Caco-2 (cell line): Measurements from ENCODE around the gene SEMA3A. TPM values are rescaled to one million over a fixed set of nuclear protein-coding genes. Genes with fewer than 3 reads are reported as not detected.

Source experiments
- BruUV-seq: library from RNA; stranded (reverse); fragments of 400-500 nt; replicated peaks from 2 replicates; lab custom pipeline; 2021; lab: Mats Ljungman, UMichigan
- CTCF ChIA-PET: fragments of 300-600 bp; sonication (Branson Sonifier 250); formaldehyde crosslinking; loops from one replicate; lab custom pipeline; 2022; ENCODE audit warnings: antibody characterized with exemption; lab: Charles Lee
- POLR2A ChIA-PET: fragments of 300-600 bp; sonication (Branson Sonifier 250); formaldehyde crosslinking; loops from one replicate; lab custom pipeline; 2022; ENCODE audit warnings: antibody characterized with exemption; lab: Charles Lee
- DNase-seq, 2 experiments: peaks; one replicate each; pipeline versions ENCODE4 v3.0.0 to v3.0.0-alpha.2; 2020 to 2022
- H3K27me3 ChIP-seq: replicated peaks from 2 replicates; pipeline ENCODE4 v1.6.0; 2011; ENCODE audit warnings: low read length; ENCODE audit not compliant: control insufficient read depth, insufficient read depth
- H3K36me3 ChIP-seq: 2 replicates; pipeline ENCODE4 v1.5.1; 2011; ENCODE audit warnings: low read length; ENCODE audit not compliant: control insufficient read depth, insufficient read depth
- H3K4me1 ChIP-seq: fragments of 250-450 bp; sonication (Bioruptor Pico); 2 replicates; pipeline ENCODE4 v1.5.1; 2020; ENCODE audit warnings: mild to moderate bottlenecking
- H3K4me3 ChIP-seq: 2 replicates; pipeline ENCODE4 v1.5.1; 2011; ENCODE audit warnings: low read depth, mild to moderate bottlenecking, control low read depth, low read length
- H3K9me3 ChIP-seq: fragments of 250-450 bp; sonication (Bioruptor Pico); 2 replicates; pipeline ENCODE4 v1.5.1; 2020; ENCODE audit warnings: mild to moderate bottlenecking, moderate library complexity
- H3K27ac Mint-ChIP-seq: one replicate; pipeline ENCODE4 v1.8.0; 2022; ENCODE audit warnings: mixed read lengths; ENCODE audit not compliant: unreplicated experiment
- H3K27me3 Mint-ChIP-seq: one replicate; pipeline ENCODE4 v1.8.0; 2022; ENCODE audit warnings: mixed read lengths; ENCODE audit not compliant: insufficient read depth, unreplicated experiment
- H3K36me3 Mint-ChIP-seq: one replicate; pipeline ENCODE4 v1.8.0; 2022; ENCODE audit warnings: mild to moderate bottlenecking, mixed read lengths; ENCODE audit not compliant: insufficient read depth, unreplicated experiment
- H3K4me1 Mint-ChIP-seq: one replicate; pipeline ENCODE4 v1.8.0; 2022; ENCODE audit warnings: low read depth, mixed read lengths; ENCODE audit not compliant: unreplicated experiment
- H3K4me3 Mint-ChIP-seq: one replicate; pipeline ENCODE4 v1.8.0; 2022; ENCODE audit warnings: mild to moderate bottlenecking, moderate library complexity, mixed read lengths; ENCODE audit not compliant: unreplicated experiment
- H3K9me3 Mint-ChIP-seq: one replicate; pipeline ENCODE4 v1.8.0; 2022; ENCODE audit warnings: mixed read lengths; ENCODE audit not compliant: unreplicated experiment
- CTCF ChIP-seq, 2 experiments: fragments of 200-600 bp in 1 of 2; IDR thresholded peaks; 1 replicate in 1 of 2; 2 replicates in 1 of 2; pipeline versions ENCODE4 v1.5.1 to v1.8.0; 2011 to 2022; ENCODE audit warnings: antibody characterized with exemption in 1 of 2, control low read depth in 1 of 2, inconsistent platforms in 1 of 2, low read depth in 1 of 2, low read length in 1 of 2, mild to moderate bottlenecking in 1 of 2, moderate library complexity in 1 of 2; ENCODE audit not compliant: insufficient read depth in 1 of 2, severe bottlenecking in 1 of 2, unreplicated experiment in 1 of 2
- intact Hi-C: fragments of 100-400 bp; cut with micrococcal nuclease; formaldehyde crosslinking; loops from one replicate; pipeline ENCODE4 v1.10.0; 2022; ENCODE audit not compliant: unreplicated experiment
- total RNA-seq: library from RNA; stranded (reverse); gene quantifications from 2 replicates; pipeline ENCODE4 v1.2.3, GENCODE V29; 2022

The SEMA3A gene
- total RNA-seq, 1 experiment from 2014 or later = 55.1 TPM

GRCh38 chr7:84111842-84112241, 82.7 kb downstream of the SEMA3A start:
- Histone ChIP-seq H3K4me1 (peaks cover 28% of the 10 kb centered on the region), H3K9me3 (no peaks in the 10 kb centered on the region), H3K27me3 (no peaks in the 10 kb centered on the region), H3K36me3 (no peaks in the 10 kb centered on the region), H3K4me3 (no peak overlapping the region)
- POLR2A ChIA-PET = no interaction called here
- H3K27ac Mint-ChIP-seq = no peak overlapping the region
- DNase-seq = no peak
- no peaks in the 10 kb centered on the region for H3K27me3 Mint-ChIP-seq
- TF ChIP-seq CTCF (IDR thresholded peaks at IDR 0.05; ENCODE audit: insufficient read depth in 1 of 2, low read depth in 1 of 2, low read length in 1 of 2, severe bottlenecking in 1 of 2, unreplicated experiment in 1 of 2) = no peak
- intact Hi-C loops = no loop called here
- BruUV-seq = no TSS peak
- no peak overlapping the region for H3K4me3 Mint-ChIP-seq
- no peaks in the 10 kb centered on the region for H3K4me1 Mint-ChIP-seq
- H3K36me3 Mint-ChIP-seq = peaks cover 33% of the 10 kb centered on the region
- CTCF ChIA-PET = no interaction called here
- H3K9me3 Mint-ChIP-seq = no peaks in the 10 kb centered on the region

DNA sequence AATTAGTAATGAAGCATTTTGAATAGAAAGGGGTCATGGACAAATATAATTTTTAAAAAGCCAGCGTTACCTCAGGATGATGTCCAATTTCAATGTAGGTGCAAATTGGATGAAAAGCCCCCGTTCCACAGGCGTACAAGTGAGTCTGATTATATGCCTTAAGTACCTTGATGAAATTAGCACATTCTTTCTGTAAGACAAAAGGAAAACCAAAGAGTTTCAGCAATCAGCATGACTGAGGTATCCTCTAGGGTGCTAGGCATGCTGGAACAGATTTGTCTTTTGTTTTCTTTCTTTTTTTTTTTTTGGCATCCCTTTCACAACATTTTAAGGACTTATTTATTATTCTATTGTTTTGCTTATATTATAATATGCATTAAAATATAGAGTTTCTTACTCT, 84.2 kb downstream of the SEMA3A start:
- DNase-seq = no peak
- Histone ChIP-seq H3K4me1 (peaks cover 40% of the 10 kb centered on the region), H3K36me3 (no peaks in the 10 kb centered on the region), H3K4me3 (no peak overlapping the region), H3K27me3 (no peaks in the 10 kb centered on the region), H3K9me3 (no peaks in the 10 kb centered on the region)
- Mint-ChIP-seq H3K4me3 (no peak overlapping the region), H3K27ac (no peak overlapping the region), H3K4me1 (no peaks in the 10 kb centered on the region), H3K27me3 (no peaks in the 10 kb centered on the region), H3K9me3 (no peaks in the 10 kb centered on the region), H3K36me3 (peaks cover 33% of the 10 kb centered on the region)
- intact Hi-C loops = no loop called here
- TF ChIP-seq CTCF (IDR thresholded peaks at IDR 0.05; ENCODE audit: insufficient read depth in 1 of 2, low read depth in 1 of 2, low read length in 1 of 2, severe bottlenecking in 1 of 2, unreplicated experiment in 1 of 2) = no peak
- ChIA-PET POLR2A (no interaction called here), CTCF (no interaction called here)
- no TSS peak for BruUV-seq

DNA sequence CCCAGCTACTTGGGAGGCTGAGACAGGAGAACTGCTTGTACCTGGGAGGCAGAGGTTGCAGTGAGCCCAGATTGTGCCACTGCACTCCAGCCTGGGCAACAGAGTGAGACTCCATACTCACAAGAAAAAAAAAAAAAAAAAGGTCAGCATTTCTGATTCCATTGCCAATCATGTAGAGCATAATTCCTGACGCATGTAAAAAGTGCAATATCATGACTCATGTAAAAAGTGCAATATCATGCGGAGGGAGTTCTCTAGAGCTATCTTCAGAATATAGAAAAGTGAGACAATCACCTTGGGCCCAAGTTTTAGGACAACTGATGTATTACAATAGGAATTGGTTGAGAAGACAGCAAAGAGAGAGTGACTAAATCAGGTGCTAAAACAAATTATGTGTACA, 85.8 kb downstream of the SEMA3A start:
- ChIA-PET CTCF (no interaction called here), POLR2A (no interaction called here)
- H3K4me3 ChIP-seq = no peak overlapping the region
- Mint-ChIP-seq H3K9me3 (no peaks in the 10 kb centered on the region), H3K4me3 (no peak overlapping the region), H3K27me3 (no peaks in the 10 kb centered on the region), H3K27ac (no peak overlapping the region), H3K36me3 (peaks cover 29% of the 10 kb centered on the region), H3K4me1 (no peaks in the 10 kb centered on the region)
- intact Hi-C loops = no loop called here
- DNase-seq = no peak
- no peaks in the 10 kb centered on the region for H3K9me3 ChIP-seq
- no peaks in the 10 kb centered on the region for H3K36me3 ChIP-seq
- no peaks in the 10 kb centered on the region for H3K27me3 ChIP-seq
- H3K4me1 ChIP-seq = peaks cover 40% of the 10 kb centered on the region
- no peak for TF ChIP-seq CTCF (IDR thresholded peaks at IDR 0.05; ENCODE audit: insufficient read depth in 1 of 2, low read depth in 1 of 2, low read length in 1 of 2, severe bottlenecking in 1 of 2, unreplicated experiment in 1 of 2)
- BruUV-seq = no TSS peak
